Type B pancreatic cell (in vitro differentiated cells): ENCODE data around the gene TENT4B. TPM values are rescaled to one million over a fixed set of nuclear protein-coding genes. Genes with fewer than 3 reads are reported as not detected.

Experiments used
- DNase-seq: peaks from one replicate; pipeline ENCODE4 v3.0.0; 2021; ENCODE audit warnings: mixed read lengths; ENCODE audit not compliant: unreplicated experiment; ENCODE audit errors: extremely low spot score
- H3K27ac Mint-ChIP-seq: 2 replicates; pipeline ENCODE4 v1.8.0; 2021; ENCODE audit warnings: mild to moderate bottlenecking, mixed read lengths
- H3K27me3 Mint-ChIP-seq: 2 replicates; pipeline ENCODE4 v1.8.0; 2021; ENCODE audit warnings: mixed read lengths
- H3K36me3 Mint-ChIP-seq: 2 replicates; pipeline ENCODE4 v1.8.0; 2021; ENCODE audit warnings: mixed read lengths
- H3K4me1 Mint-ChIP-seq: one replicate; pipeline ENCODE4 v1.8.0; 2021; ENCODE audit warnings: mixed read lengths; ENCODE audit not compliant: unreplicated experiment
- H3K4me3 Mint-ChIP-seq: 2 replicates; pipeline ENCODE4 v1.8.0; 2021; ENCODE audit warnings: mild to moderate bottlenecking, mixed read lengths
- H3K9me3 Mint-ChIP-seq: 2 replicates; pipeline ENCODE4 v1.8.0; 2021; ENCODE audit warnings: mixed read lengths
- total RNA-seq: library from RNA; stranded (reverse); gene quantifications from 2 replicates; pipeline ENCODE4 v1.2.1, GENCODE V29; 2021; ENCODE audit warnings: low replicate concordance
- TF ChIP-seq, protein P1 (sequence below): fragments of 200-600 bp; sonication (generic); conservative IDR thresholded peaks from 2 replicates; pipeline ENCODE4 v1.5.0; 2021; ENCODE audit warnings: antibody characterized with exemption, mild to moderate bottlenecking

Gene TENT4B
- total RNA-seq, 1 donor from 2014 or later, result 14.1 TPM

DNA sequence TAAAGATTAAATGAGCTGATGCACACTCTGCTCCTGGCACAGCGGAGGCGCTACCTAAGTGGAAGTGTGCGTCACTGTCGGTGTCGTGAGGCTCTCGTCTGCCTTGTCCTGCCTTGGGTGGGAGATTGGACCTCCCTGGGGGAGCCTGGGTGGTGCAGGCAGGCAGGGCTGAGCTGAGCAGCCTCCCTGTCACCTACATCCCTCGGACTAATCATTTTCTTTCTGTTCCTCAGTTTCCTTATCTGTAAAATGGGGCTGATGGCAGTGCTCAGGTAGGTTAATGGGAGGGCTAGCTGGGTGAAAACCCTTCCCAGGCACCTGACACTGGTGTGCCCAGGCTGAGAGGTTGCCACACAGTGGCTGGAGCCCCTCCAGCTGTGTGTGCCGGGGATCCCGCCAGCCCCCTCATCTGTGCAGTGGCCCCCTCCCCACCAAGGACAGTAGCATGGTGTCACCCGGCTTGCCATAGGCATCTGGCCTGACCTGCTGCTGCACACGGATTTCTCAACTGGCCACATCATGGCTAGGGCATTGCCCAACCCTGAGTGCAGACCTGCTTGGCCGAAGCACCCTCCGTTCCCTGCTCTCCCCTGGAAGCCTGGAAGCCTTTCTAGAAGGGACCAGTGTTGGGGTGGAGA lies 117.5 kb downstream of the TENT4B start:
- Mint-ChIP-seq H3K4me3 (no peak overlapping the region), H3K36me3 (no peaks in the 10 kb centered on the region), H3K4me1 (no peaks in the 10 kb centered on the region), H3K9me3 (no peaks in the 10 kb centered on the region), H3K27me3 (no peaks in the 10 kb centered on the region), H3K27ac (no peak overlapping the region)
- no peak for DNase-seq
- TF ChIP-seq, protein P1, sequence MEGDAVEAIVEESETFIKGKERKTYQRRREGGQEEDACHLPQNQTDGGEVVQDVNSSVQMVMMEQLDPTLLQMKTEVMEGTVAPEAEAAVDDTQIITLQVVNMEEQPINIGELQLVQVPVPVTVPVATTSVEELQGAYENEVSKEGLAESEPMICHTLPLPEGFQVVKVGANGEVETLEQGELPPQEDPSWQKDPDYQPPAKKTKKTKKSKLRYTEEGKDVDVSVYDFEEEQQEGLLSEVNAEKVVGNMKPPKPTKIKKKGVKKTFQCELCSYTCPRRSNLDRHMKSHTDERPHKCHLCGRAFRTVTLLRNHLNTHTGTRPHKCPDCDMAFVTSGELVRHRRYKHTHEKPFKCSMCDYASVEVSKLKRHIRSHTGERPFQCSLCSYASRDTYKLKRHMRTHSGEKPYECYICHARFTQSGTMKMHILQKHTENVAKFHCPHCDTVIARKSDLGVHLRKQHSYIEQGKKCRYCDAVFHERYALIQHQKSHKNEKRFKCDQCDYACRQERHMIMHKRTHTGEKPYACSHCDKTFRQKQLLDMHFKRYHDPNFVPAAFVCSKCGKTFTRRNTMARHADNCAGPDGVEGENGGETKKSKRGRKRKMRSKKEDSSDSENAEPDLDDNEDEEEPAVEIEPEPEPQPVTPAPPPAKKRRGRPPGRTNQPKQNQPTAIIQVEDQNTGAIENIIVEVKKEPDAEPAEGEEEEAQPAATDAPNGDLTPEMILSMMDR, result no peak

DNA sequence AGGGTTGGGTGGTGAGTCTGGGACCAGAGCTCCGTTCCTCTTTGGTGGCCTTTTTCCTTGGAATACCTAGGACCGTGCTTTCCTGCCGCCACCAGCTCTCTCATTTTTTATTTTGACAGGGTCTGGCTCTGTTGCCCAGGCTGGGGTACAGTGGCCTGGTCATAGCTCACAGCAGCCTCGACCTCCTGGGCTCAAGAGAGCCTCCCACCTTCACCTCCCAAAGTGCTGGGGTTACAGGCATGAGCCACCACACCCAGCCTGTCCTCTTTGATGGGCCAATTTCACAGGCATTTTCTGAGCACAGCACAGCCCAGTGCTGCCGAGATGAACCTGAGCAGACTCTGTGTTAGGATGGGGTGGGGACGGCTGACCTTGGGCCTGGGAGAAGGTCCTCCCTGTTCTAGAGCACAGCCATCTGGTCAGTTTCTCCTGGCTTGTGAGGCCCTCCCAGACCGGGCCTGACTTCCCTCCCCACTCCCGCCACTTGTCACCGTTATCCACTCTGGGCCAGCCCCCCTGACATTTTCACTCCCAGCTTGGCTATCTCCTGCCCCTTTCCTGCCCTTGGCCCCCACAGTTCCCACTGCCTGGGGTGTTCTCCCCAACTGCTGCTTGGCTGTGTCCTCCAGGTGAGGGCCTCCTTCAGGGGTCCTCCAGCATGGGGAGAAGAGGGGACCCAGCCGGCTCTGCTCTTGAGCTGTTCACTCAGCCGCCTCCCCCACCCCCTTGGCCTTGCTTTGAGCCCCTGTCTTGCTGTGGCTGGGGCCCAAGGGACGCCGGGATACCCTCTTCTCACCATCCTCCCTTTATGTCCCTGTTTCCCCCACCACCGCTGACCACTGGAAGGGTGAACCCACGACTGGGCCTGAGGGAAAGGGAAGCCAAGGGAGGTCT lies 118.3 kb downstream of the TENT4B start:
- Mint-ChIP-seq H3K27me3 (no peaks in the 10 kb centered on the region), H3K27ac (no peak overlapping the region), H3K4me1 (no peaks in the 10 kb centered on the region), H3K4me3 (no peak overlapping the region), H3K9me3 (no peaks in the 10 kb centered on the region), H3K36me3 (no peaks in the 10 kb centered on the region)
- TF ChIP-seq, protein P1, result no peak
- DNase-seq, result no peak

- no peaks in the 10 kb centered on the region for H3K4me1 Mint-ChIP-seq
- H3K9me3 Mint-ChIP-seq, result no peaks in the 10 kb centered on the region
- H3K27ac Mint-ChIP-seq, result no peak overlapping the region
- TF ChIP-seq, protein P1, result no peak
- H3K36me3 Mint-ChIP-seq, result no peaks in the 10 kb centered on the region
- DNase-seq, result no peak
- H3K27me3 Mint-ChIP-seq, result no peaks in the 10 kb centered on the region
- H3K4me3 Mint-ChIP-seq, result no peak overlapping the region
Observed at GRCh38 chr16:50272111-50272571, 119.0 kb downstream of the TENT4B start.

- no peak overlapping the region for H3K27ac Mint-ChIP-seq
- TF ChIP-seq, protein P1, result no peak
- no peak for DNase-seq
- H3K9me3 Mint-ChIP-seq, result no peaks in the 10 kb centered on the region
- H3K36me3 Mint-ChIP-seq, result no peaks in the 10 kb centered on the region
- H3K4me1 Mint-ChIP-seq, result no peaks in the 10 kb centered on the region
- H3K4me3 Mint-ChIP-seq, result no peak overlapping the region
- no peaks in the 10 kb centered on the region for H3K27me3 Mint-ChIP-seq
Observed at GRCh38 chr16:50272687-50273381, 119.7 kb downstream of the TENT4B start.

DNA sequence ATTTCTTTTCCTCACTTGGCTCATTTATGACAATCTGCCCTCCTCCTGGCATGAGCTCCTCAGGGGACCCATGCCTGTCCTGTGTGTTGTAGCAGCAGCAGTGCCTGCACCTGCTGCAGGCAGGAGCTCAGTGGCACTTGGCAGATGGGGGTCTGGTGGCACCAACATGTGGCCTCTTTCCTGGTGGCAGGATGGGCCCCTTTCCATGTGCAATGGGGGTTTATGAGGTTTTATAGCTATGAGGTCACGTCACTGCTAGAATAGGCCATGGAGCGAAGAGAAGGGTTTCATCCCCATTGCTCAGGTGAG lies 120.2 kb downstream of the TENT4B start:
- TF ChIP-seq, protein P1, result no peak
- H3K27ac Mint-ChIP-seq, result no peak overlapping the region
- DNase-seq, result no peak
- no peaks in the 10 kb centered on the region for H3K27me3 Mint-ChIP-seq
- H3K4me1 Mint-ChIP-seq, result no peaks in the 10 kb centered on the region
- H3K9me3 Mint-ChIP-seq, result peaks cover 3% of the 10 kb centered on the region
- no peak overlapping the region for H3K4me3 Mint-ChIP-seq
- no peaks in the 10 kb centered on the region for H3K36me3 Mint-ChIP-seq
